Measurements from ENCODE around the gene TAMM41.
"Not testable (repeated sequence)": the region's sequence is repeated elsewhere in the genome, so short reads cannot be mapped to it uniquely, and the experiment has no call there.

DNA sequence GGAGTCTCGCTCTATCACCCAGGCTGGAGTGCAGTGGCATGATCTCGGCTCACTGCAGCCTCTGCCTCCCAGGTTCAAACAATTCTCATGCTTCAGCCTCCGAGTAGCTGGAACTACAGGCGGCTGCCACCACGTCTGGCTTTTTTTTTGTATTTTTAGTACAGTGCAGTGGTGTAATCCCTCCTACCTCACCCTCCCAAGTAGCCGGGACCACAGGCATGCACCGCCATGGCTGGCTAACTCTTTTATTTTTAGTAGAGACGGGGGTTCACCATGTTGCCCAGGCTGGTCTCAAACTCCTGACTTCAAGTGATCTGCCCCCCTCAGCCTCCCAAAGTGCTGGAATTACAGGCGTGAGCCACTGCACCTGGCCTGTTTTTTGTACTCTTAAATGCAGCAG is 98.4 kb downstream of the TAMM41 start:
- not testable (repeated sequence) for TF ChIP-seq POLR2AphosphoS5 (IDR thresholded peaks at IDR 0.05)
- TF ChIP-seq, protein P1, sequence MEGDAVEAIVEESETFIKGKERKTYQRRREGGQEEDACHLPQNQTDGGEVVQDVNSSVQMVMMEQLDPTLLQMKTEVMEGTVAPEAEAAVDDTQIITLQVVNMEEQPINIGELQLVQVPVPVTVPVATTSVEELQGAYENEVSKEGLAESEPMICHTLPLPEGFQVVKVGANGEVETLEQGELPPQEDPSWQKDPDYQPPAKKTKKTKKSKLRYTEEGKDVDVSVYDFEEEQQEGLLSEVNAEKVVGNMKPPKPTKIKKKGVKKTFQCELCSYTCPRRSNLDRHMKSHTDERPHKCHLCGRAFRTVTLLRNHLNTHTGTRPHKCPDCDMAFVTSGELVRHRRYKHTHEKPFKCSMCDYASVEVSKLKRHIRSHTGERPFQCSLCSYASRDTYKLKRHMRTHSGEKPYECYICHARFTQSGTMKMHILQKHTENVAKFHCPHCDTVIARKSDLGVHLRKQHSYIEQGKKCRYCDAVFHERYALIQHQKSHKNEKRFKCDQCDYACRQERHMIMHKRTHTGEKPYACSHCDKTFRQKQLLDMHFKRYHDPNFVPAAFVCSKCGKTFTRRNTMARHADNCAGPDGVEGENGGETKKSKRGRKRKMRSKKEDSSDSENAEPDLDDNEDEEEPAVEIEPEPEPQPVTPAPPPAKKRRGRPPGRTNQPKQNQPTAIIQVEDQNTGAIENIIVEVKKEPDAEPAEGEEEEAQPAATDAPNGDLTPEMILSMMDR (IDR thresholded peaks at IDR 0.05 in 8 of 11, conservative IDR thresholded peaks at IDR 0.05 in 3 of 11), result not testable (repeated sequence)
